Measurements from ENCODE around the gene TMX2.

The TMX2 gene

DNA sequence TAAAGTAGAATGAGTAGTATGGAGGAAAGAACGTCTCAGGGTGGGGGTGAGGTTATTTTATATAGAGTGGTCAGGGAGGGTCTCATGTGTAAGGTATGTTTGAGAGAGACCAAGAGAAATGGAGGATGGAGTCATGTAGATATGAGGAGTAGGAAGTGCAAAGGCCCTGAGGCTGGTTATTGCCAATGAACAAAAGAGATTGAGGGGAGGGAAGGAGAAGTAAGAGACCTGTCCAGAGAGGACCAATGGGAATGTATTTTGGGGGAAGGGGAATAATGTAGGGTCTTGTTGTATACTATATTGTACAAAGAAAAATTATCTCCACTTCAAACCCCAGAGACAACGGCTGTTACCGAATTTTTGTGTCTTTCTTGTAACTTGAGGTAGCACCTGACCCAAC is 59.0 kb downstream of the TMX2 start:
- no peak for DNase-seq

- no peak for DNase-seq
Observed at GRCh38 chr11:57772562-57772961, 60.2 kb downstream of the TMX2 start.

GRCh38 chr11:57773026-57773598 is 60.7 kb downstream of the TMX2 start:
- DNase-seq, result no peak

GRCh38 chr11:57775491-57775890 is 63.1 kb downstream of the TMX2 start:
- no peak for DNase-seq

DNA sequence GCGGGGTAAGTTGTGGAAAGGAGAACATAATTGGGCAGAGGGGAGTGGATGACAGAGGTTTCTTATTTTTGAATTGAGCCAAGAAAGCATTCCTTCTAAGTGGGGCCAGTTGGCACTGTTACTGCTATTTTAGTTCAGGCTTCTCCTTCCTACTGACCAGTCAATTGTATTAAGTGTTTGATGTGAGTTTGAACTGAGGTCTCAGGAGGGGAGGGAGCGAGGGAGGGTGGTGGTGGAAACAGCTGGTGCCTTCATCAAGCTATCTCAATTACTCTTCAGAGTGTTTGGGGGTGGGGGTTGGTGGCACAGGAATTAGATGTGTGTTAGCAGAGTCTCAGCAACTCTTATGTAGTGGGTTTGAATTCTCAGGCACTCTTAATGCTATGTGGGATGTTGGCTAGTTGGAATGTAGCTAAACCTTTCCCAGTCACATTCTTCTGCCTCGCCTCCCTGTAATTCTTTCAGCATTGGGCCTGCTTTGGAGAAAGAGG is 63.7 kb downstream of the TMX2 start:
- DNase-seq, result no peak

DNA sequence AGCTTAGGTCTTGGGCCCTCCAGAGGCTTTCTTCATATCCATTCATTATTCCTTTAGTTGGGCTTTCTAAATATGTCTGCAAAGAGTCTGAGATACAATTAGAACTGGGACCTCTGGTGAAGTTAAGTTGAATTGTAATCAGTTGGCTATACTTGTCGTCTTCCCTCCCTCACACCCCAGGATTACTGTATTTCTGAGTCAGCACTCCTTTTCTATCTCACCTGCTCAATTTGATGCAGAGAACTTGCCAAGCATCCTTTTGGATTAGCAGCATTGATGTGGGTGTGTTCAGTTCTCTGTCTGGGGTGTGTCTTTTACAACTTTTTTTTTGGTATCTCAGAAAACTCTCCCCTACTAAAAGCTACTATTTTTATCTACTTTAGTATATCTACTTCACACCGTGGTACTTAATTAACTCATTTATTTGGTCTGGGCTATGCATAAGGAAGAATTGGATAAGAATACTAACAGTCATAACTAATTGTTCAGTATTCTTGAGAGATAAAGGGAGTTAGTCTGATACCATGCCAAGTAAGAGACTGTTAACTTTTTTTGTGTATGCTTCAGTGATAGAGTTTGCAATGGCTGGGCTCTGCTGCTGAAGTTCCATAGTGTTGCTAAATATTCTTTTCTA is 64.3 kb downstream of the TMX2 start:
- no peak for DNase-seq

- no peak for DNase-seq
Observed at GRCh38 chr11:57777969-57778317, 65.5 kb downstream of the TMX2 start.

GRCh38 chr11:57778318-57779037 is 66.1 kb downstream of the TMX2 start:
- no peak for DNase-seq

- DNase-seq, result no peak
Observed at GRCh38 chr11:57779276-57779675, 66.9 kb downstream of the TMX2 start.

- no peak for DNase-seq
Observed at GRCh38 chr11:57781529-57781943, 69.1 kb downstream of the TMX2 start.

GRCh38 chr11:57785072-57785471 is 72.7 kb downstream of the TMX2 start:
- no peak for DNase-seq

DNA sequence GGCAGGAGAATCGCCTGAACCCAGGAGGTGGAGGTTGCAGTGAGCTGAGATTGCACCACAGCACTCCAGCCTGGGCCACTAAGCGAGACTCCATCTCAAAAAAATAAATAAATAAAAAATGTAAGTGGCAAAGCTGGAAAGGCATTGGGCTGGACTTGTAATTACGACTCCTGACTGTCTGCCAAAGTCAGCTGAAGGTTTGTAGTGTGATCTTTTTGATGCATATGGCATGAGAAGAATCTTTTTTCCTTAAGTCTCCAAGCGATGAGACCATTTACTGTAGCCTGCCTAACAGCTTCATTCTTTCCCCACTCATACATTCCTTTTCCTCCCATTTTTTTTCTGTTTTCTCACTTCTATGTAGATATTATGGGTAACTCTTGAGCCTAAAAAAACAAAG is 74.0 kb downstream of the TMX2 start:
- no peak for DNase-seq

DNA sequence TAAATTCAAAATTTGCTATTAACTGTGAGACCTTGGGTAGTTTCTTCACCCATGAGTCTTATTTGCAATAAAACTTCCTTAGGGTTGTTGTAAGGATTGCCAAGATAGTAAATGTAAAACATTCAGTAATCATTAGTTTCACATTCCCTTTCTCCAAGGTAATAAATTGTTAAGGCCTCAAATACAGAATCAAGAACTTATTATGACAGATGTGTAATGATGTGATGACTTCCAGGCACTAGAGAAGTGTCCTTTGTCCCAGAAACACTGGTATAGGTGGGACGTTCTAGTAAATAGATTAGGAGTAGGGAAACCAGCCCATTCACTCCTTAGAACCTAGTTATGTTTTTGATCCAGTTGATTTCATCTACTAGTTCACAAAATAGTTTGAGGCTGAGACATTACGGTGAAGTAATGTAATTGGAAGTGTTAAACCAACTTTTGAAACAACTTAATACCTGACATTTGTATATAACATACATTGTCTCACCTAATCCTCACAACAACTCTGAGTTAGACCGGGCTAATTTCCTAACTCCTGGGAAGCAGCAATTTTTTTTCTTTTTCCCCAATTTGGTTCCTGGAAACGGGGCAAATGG is 74.7 kb downstream of the TMX2 start:
- DNase-seq, result no peak

DNA sequence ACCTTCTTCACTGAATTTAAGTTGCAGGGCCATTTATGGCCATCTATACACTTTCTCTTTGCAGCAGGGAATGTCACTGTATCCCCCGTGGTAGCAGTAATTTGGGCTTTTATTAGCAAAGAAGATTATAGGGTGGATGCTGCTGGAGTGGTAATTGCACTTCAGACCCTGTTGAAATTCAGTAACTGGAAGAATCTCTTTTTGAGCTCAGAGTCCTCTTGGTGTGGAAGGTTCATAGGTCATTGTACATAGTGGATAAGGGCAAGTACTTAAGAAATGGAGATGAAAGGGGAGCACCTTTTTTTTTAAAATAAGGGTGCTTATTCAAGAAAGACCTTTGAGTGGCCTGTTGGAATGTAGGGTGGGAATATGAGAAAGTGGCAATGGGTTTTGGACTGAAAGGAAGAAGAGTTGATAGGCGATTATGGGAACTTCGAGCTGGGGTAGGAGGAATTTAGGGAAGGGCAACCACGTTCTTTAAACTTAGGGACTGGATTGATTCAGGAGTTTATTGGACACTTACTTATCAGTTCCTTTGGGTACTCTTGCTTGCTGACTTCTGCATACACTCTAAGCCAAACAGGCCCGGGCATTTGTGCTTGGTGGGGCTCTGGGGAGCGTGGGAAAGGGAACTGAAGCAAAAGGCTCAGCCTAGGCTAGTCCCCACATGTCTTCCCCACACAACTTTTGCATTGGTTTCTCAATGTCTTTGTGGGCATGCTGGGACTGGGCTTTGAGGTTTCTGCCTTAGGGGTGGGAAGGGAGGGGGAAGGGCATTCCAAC is 75.7 kb downstream of the TMX2 start:
- no peak for DNase-seq

DNA sequence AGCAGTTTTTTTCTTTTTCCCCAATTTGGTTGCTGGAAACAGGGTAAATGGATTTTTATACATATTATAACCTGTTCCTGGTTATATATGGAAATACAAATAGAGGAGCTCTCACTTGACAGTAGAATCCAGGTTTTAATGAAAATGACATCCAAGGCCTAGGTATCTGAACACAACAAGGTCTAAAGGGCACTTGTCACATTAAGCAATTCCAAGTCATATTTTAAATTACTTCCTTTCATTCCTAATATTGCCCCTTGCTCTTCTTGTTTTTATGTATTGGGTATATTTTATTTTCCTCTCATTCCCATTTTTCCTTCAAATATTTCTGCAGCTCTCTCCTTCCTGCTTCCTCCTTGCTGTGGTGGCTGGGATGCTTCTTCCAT is 76.3 kb downstream of the TMX2 start:
- DNase-seq, result no peak
